A673 (cell line): ENCODE data around the gene SNX7. TPM values are rescaled to one million over a fixed set of nuclear protein-coding genes. Genes with fewer than 3 reads are reported as not detected.
A peak's percentile ranks its signal among the peaks of the same experiment; 100 is the strongest.

Source experiments
- Bru-seq: library from RNA; stranded (reverse); fragments of 400-500 nt; gene quantifications from one replicate; lab custom pipeline; 2021; lab: Mats Ljungman, UMichigan
- BruChase-seq, 2 experiments: library from RNA; stranded (reverse); fragments of 400-500 nt; gene quantifications; one replicate each; lab custom pipeline; 2021; lab: Mats Ljungman, UMichigan
- BruUV-seq: library from RNA; stranded (reverse); fragments of 400-500 nt; replicated peaks from 2 replicates; lab custom pipeline; 2021; lab: Mats Ljungman, UMichigan
- CTCF ChIA-PET: fragments of 300-600 bp; sonication (Branson Sonifier 250); formaldehyde crosslinking; loops from one replicate; lab custom pipeline; 2022; ENCODE audit warnings: antibody characterized with exemption; lab: Charles Lee
- POLR2A ChIA-PET: fragments of 300-600 bp; sonication (Branson Sonifier 250); formaldehyde crosslinking; loops from one replicate; lab custom pipeline; 2022; ENCODE audit warnings: antibody characterized with exemption; ENCODE audit not compliant: low non-redundant PET; lab: Charles Lee
- DNase-seq: peaks from one replicate; pipeline ENCODE4 v3.0.0-alpha.2; 2015; ENCODE audit warnings: low spot score
- H3K27ac ChIP-seq: fragments of 200-600 bp; sonication (generic); 2 replicates; pipeline ENCODE4 v1.5.1; 2016; ENCODE audit warnings: mixed run types, low read depth, mild to moderate bottlenecking, mixed read lengths, antibody characterized with exemption, low read length; ENCODE audit not compliant: poor library complexity, severe bottlenecking
- H3K27me3 ChIP-seq: fragments of 200-600 bp; sonication (generic); replicated peaks from 2 replicates; pipeline ENCODE4 v1.6.1; 2017; ENCODE audit warnings: mixed run types, low read depth, mild to moderate bottlenecking, mixed read lengths, antibody characterized with exemption, low read length; ENCODE audit not compliant: insufficient read depth, poor library complexity
- H3K36me3 ChIP-seq: fragments of 200-600 bp; sonication (generic); 2 replicates; pipeline ENCODE4 v1.6.1; 2016; ENCODE audit warnings: mixed run types, mild to moderate bottlenecking, mixed read lengths, antibody characterized with exemption, low read length; ENCODE audit not compliant: insufficient read depth, poor library complexity, severe bottlenecking
- H3K4me1 ChIP-seq: fragments of 200-600 bp; sonication (generic); 2 replicates; pipeline ENCODE4 v1.6.1; 2017; ENCODE audit warnings: mixed run types, mild to moderate bottlenecking, mixed read lengths, antibody characterized with exemption, low read length; ENCODE audit not compliant: insufficient read depth, poor library complexity, severe bottlenecking
- H3K4me3 ChIP-seq: fragments of 200-600 bp; sonication (generic); 2 replicates; pipeline ENCODE4 v1.5.1; 2016; ENCODE audit warnings: low read depth, mixed run types, mild to moderate bottlenecking, mixed read lengths, low read length; ENCODE audit not compliant: poor library complexity, severe bottlenecking
- H3K9me3 ChIP-seq: fragments of 200-600 bp; sonication (generic); 2 replicates; pipeline ENCODE4 v1.6.1; 2016; ENCODE audit warnings: mixed run types, low read depth, mild to moderate bottlenecking, mixed read lengths, antibody characterized with exemption, low read length; ENCODE audit not compliant: poor library complexity, severe bottlenecking
- EZH2 ChIP-seq: fragments of 200-600 bp; sonication (generic); IDR thresholded peaks from 2 replicates; pipeline ENCODE4 v1.6.1; 2017; ENCODE audit warnings: borderline replicate concordance, low read depth, mild to moderate bottlenecking, mixed read lengths, antibody characterized with exemption, low read length; ENCODE audit not compliant: poor library complexity, severe bottlenecking
- intact Hi-C: fragments of 100-400 bp; cut with micrococcal nuclease; formaldehyde crosslinking; loops from one replicate; pipeline ENCODE4 v1.10.0; 2022; ENCODE audit not compliant: unreplicated experiment
- long read RNA-seq: library from polyadenylated mRNA; stranded (forward); transcript quantifications from one replicate; pipeline ENCODE4 v2.0.0, GENCODE V29; 2022
- total RNA-seq: library from RNA; stranded (reverse); gene quantifications from 2 replicates; pipeline ENCODE4 v1.2.3, GENCODE V29; 2021
- TF ChIP-seq, protein P1 (sequence below): fragments of 300-800, 200-600 bp; sonication (generic); conservative IDR thresholded peaks from 2 replicates; pipeline ENCODE4 v1.5.1; 2017; ENCODE audit warnings: low read depth, mild to moderate bottlenecking, antibody characterized with exemption, low read length, moderate library complexity, mixed read lengths

The SNX7 gene, protein sequence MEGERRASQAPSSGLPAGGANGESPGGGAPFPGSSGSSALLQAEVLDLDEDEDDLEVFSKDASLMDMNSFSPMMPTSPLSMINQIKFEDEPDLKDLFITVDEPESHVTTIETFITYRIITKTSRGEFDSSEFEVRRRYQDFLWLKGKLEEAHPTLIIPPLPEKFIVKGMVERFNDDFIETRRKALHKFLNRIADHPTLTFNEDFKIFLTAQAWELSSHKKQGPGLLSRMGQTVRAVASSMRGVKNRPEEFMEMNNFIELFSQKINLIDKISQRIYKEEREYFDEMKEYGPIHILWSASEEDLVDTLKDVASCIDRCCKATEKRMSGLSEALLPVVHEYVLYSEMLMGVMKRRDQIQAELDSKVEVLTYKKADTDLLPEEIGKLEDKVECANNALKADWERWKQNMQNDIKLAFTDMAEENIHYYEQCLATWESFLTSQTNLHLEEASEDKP
- 4.4 and 5.7 TPM in 2 replicates for total RNA-seq
- Bru-seq, nascent RNA: percentile 41 among the genes with signal in this experiment
- percentile 32 among the genes with signal in this experiment for BruChase-seq, experiment 1, labeled RNA remaining after a 2-hour chase
- BruChase-seq, experiment 2, labeled RNA remaining after a 6-hour chase: percentile 27 among the genes with signal in this experiment
- long read RNA-seq, transcript SNX7-201 (9 exons, 1,734 nt): major isoform, 32 of 33 reads
- long read RNA-seq, partial matches to known transcripts: 0 of 33 reads
- long read RNA-seq, other reads (novel, unspliced or antisense): 1 of 33 reads

DNA sequence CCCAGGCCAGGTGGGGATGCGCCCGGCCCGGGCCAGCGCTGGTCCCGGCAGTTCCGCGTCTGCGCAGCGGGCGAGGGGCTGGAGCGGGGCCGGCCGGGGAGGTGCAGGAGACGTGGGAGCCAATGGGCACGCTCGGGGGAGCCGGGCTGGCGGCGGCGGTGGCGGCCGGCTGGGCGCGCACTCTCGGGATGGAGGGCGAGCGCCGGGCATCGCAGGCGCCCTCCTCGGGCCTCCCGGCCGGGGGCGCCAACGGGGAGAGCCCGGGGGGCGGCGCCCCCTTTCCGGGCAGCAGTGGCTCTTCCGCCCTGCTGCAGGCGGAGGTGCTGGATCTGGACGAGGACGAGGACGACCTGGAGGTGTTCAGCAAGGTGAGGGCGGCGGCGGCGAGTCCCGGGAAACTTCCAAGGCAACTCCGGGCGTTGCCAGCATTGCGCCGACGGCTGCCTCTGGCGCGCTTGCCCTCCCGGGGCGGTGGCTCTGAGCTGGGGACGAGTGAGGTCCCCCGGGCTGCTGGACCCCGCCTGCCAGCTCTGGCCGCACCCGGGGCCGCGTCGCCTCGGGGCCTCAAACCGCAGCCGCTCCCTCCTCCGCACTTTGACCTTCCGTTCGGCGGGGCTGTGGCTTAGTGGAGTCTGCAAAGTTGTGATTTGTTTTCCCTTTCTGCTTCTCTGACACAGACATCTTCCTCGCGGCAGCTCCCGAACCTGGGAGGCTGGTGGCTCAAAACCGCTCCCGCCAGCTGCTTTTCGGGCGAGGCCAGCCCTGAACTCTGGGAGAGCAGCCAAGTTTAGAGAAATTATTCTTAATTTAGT is at the start of gene SNX7:
Gene SNX7 (plus strand): TSS at position 178 of the 812 bp plus-strand sequence. CDS start 11 bp downstream, at position 189.
- ChIA-PET POLR2A (interaction anchor here (0.6 kb wide), 1 partner anchor 106 kb away, joined by 3 read pairs; no protein-coding TSS in a partner anchor), CTCF (no interaction called here)
- Histone ChIP-seq H3K27ac (no peak within 1 kb of the TSS), H3K36me3 (no peaks in the 10 kb centered on the region), H3K9me3 (no peaks in the 10 kb centered on the region), H3K27me3 (peaks cover 19% of the 10 kb centered on the region), H3K4me3 (peak within 1 kb of the TSS; percentile 54), H3K4me1 (peaks cover 4% of the 10 kb centered on the region)
- intact Hi-C loops: no loop called here
- no peak for TF ChIP-seq EZH2
- TF ChIP-seq, protein P1, sequence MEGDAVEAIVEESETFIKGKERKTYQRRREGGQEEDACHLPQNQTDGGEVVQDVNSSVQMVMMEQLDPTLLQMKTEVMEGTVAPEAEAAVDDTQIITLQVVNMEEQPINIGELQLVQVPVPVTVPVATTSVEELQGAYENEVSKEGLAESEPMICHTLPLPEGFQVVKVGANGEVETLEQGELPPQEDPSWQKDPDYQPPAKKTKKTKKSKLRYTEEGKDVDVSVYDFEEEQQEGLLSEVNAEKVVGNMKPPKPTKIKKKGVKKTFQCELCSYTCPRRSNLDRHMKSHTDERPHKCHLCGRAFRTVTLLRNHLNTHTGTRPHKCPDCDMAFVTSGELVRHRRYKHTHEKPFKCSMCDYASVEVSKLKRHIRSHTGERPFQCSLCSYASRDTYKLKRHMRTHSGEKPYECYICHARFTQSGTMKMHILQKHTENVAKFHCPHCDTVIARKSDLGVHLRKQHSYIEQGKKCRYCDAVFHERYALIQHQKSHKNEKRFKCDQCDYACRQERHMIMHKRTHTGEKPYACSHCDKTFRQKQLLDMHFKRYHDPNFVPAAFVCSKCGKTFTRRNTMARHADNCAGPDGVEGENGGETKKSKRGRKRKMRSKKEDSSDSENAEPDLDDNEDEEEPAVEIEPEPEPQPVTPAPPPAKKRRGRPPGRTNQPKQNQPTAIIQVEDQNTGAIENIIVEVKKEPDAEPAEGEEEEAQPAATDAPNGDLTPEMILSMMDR: no peak
- no TSS peak for BruUV-seq
- peak; percentile 48 for DNase-seq

DNA sequence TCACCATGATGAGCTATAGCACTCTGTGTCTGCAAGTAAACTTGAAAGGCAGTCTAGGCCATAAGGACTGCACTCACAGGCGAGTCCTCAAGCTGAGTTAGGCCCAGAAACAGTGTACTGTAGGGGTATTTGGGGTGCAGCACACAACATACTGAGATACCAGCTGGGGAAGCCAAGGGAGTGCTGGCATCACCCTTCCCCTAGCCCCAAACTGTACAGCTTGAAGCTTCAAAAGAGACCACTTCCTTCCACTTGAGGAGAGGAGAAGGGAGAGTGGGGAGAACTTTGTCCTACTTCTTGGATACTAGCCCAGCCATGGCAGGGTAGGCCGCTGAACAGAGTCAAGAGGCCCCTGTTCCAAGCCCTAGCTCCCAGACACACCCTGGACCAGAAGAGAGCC is 24.2 kb upstream of the SNX7 start:
- BruUV-seq: no TSS peak
- no peak for DNase-seq
- Histone ChIP-seq H3K36me3 (no peaks in the 10 kb centered on the region), H3K27ac (no peak overlapping the region), H3K4me1 (no peaks in the 10 kb centered on the region), H3K27me3 (no peaks in the 10 kb centered on the region), H3K9me3 (no peaks in the 10 kb centered on the region), H3K4me3 (no peak overlapping the region)
- TF ChIP-seq, protein P1: no peak
- TF ChIP-seq EZH2: no peak
- ChIA-PET POLR2A (no interaction called here), CTCF (no interaction called here)
- intact Hi-C loops: no loop called here

DNA sequence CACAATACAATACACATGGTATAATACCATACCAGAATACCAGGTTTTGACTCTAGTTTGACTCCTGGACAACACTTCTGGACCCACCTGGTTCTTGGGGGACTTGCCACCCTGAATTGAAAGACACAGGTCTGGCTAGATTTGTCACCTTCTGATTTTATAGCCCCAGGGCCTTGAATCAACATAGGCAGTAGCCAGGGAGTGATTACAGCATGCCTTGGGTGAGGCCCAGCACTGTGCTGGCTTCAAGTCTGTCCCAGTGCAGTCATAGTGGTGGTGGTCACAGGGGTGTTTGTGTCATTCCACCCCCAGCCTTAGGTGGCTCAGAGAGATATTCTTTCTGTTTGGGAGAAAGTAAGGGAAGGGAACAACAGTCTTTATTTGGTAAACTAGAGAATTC is 23.3 kb upstream of the SNX7 start:
- no peak overlapping the region for H3K4me3 ChIP-seq
- H3K36me3 ChIP-seq: no peaks in the 10 kb centered on the region
- H3K27ac ChIP-seq: no peak overlapping the region
- POLR2A ChIA-PET: no interaction called here
- H3K4me1 ChIP-seq: no peaks in the 10 kb centered on the region
- intact Hi-C loops: no loop called here
- TF ChIP-seq, protein P1: no peak
- no peak for TF ChIP-seq EZH2
- no TSS peak for BruUV-seq
- H3K27me3 ChIP-seq: no peaks in the 10 kb centered on the region
- no peak for DNase-seq
- CTCF ChIA-PET: no interaction called here
- H3K9me3 ChIP-seq: no peaks in the 10 kb centered on the region
